Psoas muscle (tissue), 8 donors: ENCODE results near the gene PAX4. TPM values are rescaled to one million over a fixed set of nuclear protein-coding genes. Genes with fewer than 3 reads are reported as not detected.

Experiments
- ATAC-seq, 4 donors: fragments of 200-7000 bp; cut with Tn5 transposase; one replicate each; pipeline ENCODE4 v1.9.1; 2020; ENCODE audit warnings: moderate library complexity in 3 of 4, mild to moderate bottlenecking in 2 of 4
- DNase-seq, 2 donors: peaks; one replicate each; pipeline ENCODE4 v3.0.0-alpha.2; 2020
- H3K27ac ChIP-seq: fragments of 200-600 bp; one replicate; pipeline ENCODE4 v1.8.0; 2022
- H3K27me3 ChIP-seq, 3 donors: fragments of 200-600 bp in 1 of 3; one replicate each; pipeline versions ENCODE4 v1.6.1 to v1.8.0; 2013 to 2022; ENCODE audit warnings: low read length in 2 of 3, mild to moderate bottlenecking in 2 of 3, moderate library complexity in 1 of 3; ENCODE audit not compliant: insufficient read depth in 3 of 3
- H3K36me3 ChIP-seq, 2 donors: fragments of 200-600 bp in 1 of 2; one replicate each; pipeline versions ENCODE4 v1.6.1 to v1.8.0; 2013 to 2022; ENCODE audit warnings: low read depth in 1 of 2, mild to moderate bottlenecking in 1 of 2, moderate library complexity in 1 of 2; ENCODE audit not compliant: insufficient read depth in 1 of 2
- H3K4me1 ChIP-seq: fragments of 200-600 bp; one replicate; pipeline ENCODE4 v1.8.0; 2022
- H3K4me3 ChIP-seq: fragments of 200-600 bp; one replicate; pipeline ENCODE4 v1.8.0; 2022; ENCODE audit warnings: mild to moderate bottlenecking
- H3K9me3 ChIP-seq: fragments of 200-600 bp; one replicate; pipeline ENCODE4 v1.8.0; 2022
- WGBS, 3 donors: extraction: QIAGEN DNeasy Blood & Tissue Kit; methylation state at CpG; one replicate each; pipeline versions ENCODE4 v1.1.6 to v1.1.7; 2013; 5-methylcytosine and 5-hydroxymethylcytosine counted together
- intact Hi-C, 2 donors: fragments of 100-400 bp; cut with DNase I; formaldehyde crosslinking; loops; one replicate each; pipeline versions ENCODE4 v1.11.0 to v1.14.2; 2022
- polyA plus RNA-seq, 3 donors: library from polyadenylated mRNA; stranded (reverse); fragments of 200-250 nt; gene quantifications; one replicate each; pipeline ENCODE4 v1.2.3, GENCODE V29; 2013
- total RNA-seq, 4 donors: library from RNA; stranded (reverse); fragmentation: NEBNext Ultra II Directional in 2 of 4; extraction: Animal tissue kit (Norgen Biotek cat#: 25700) in 2 of 4; gene quantifications; one replicate each; pipeline versions ENCODE4 v1.2.1 to v1.2.4, GENCODE V29; 2021 to 2023
- TF ChIP-seq, protein P1 (sequence below): fragments of 200-600 bp; IDR thresholded peaks from one replicate; pipeline ENCODE4 v1.8.0; 2022; ENCODE audit warnings: antibody characterized with exemption
- donor health status: healthy with polysubstance abuse.
- donor health status: DM: no; HTN: no; CAD: no; lungs with moderate emphysema.
- donor health status: Bipolar disorder and iron deficiency.
- donor health status: healthy.
- donor health status: DM: yes; HTN: yes; CAD: no.
- donor health status: DM: no; HTN: no; CAD: no.
- donor health status: DM: no; HTN: no; CAD: no.
- donor health status: DM: yes; HTN: yes; CAD: no.

PAX4 gene
- total and polyA plus RNA-seq, 7 donors: not detected

DNA sequence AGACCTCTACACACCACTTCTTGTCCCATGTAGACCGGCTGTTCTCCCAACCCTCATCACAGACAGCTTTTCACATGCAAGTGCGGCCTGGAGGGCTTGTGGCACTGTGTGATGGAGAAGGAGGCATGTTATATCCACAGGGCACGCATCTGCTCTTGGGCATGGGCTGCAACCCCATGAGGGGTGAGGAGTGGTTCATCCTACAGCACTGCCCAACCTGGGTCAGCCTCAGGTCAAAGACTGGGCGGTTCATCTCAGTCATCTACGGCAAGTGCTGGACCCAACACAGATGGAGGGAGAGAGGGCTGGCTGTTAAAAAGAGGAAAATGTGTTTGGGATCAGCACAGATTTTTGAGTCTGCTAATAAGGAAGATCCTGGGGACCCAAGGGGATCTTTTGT lies 22.2 kb downstream of the PAX4 start:
- Histone ChIP-seq H3K4me1 (no peaks in the 10 kb centered on the region), H3K9me3 (no peaks in the 10 kb centered on the region), H3K27ac (no peak overlapping the region), H3K27me3 (no peaks in the 10 kb centered on the region), H3K4me3 (no peak overlapping the region), H3K36me3 (peaks cover 8 to 18% of the 10 kb centered on the region in 2 donors)
- intact Hi-C loops: no loop called here
- WGBS, 3 donors: 86 to 92% (median 89%) methylated on average over 5 of the region's 5 CpGs
- TF ChIP-seq, protein P1, sequence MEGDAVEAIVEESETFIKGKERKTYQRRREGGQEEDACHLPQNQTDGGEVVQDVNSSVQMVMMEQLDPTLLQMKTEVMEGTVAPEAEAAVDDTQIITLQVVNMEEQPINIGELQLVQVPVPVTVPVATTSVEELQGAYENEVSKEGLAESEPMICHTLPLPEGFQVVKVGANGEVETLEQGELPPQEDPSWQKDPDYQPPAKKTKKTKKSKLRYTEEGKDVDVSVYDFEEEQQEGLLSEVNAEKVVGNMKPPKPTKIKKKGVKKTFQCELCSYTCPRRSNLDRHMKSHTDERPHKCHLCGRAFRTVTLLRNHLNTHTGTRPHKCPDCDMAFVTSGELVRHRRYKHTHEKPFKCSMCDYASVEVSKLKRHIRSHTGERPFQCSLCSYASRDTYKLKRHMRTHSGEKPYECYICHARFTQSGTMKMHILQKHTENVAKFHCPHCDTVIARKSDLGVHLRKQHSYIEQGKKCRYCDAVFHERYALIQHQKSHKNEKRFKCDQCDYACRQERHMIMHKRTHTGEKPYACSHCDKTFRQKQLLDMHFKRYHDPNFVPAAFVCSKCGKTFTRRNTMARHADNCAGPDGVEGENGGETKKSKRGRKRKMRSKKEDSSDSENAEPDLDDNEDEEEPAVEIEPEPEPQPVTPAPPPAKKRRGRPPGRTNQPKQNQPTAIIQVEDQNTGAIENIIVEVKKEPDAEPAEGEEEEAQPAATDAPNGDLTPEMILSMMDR: no peak
- no peak for ATAC-seq
- no peak for DNase-seq

DNA sequence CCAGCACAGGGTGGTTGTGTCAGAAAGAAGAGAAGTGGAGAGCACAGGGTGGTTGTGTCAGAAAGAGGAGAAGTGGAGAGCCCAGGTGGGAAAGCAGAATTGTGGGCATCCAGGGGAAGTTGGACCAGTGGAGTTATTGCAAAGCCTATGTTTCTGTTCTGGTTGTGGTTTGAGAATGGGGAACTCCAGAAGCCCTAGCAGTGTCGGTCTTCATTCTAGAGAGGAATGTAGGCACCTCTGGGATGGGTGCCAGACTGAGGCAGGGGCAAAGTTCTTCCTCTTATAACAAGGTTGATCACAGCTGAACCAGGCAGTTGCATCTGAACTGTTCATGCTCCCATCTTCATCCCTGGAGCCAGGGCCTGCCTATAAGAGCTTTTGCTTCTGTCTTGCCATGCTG lies 23.5 kb downstream of the PAX4 start:
- WGBS, 3 donors: 76 to 84% (median 83%) methylated on average over 1 of the region's 1 CpG
- TF ChIP-seq, protein P1: no peak
- no peak for ATAC-seq
- no peaks in the 10 kb centered on the region for H3K9me3 ChIP-seq
- intact Hi-C loops: loop anchor here in 1 of 2 donors (5.0 kb wide), 1 partner anchor 53 kb away; no protein-coding TSS in a partner anchor
- H3K27me3 ChIP-seq: no peaks in the 10 kb centered on the region
- DNase-seq: no peak
- peaks cover 1% of the 10 kb centered on the region for H3K4me1 ChIP-seq
- no peak overlapping the region for H3K27ac ChIP-seq
- no peak overlapping the region for H3K4me3 ChIP-seq
- H3K36me3 ChIP-seq: peaks cover 10 to 30% of the 10 kb centered on the region in 2 donors

DNA sequence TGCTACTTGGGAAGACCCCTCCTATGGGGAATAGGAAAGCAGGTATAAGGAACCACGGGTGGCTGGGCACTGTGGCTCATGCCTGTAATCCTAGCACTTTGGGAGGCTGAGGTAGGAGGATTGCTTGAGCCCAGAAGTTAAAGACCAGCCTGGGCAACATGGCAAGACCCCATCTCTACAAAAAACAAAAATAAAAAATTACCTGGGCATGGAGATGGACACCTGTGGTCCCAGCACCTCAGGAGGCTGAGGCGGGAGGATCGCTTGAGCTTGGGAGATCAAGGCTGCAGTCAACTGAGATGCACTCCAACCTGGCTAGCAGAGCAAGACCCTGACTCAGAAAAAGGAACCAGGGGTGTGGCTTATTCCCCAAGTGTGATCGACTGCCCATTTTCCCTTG lies 25.4 kb downstream of the PAX4 start:
- DNase-seq (no peak), ATAC-seq (no peak)
- Histone ChIP-seq H3K4me1 (peaks cover 9% of the 10 kb centered on the region), H3K36me3 (peaks cover 10 to 31% of the 10 kb centered on the region in 2 donors), H3K27ac (no peak overlapping the region), H3K4me3 (no peak overlapping the region), H3K27me3 (no peaks in the 10 kb centered on the region), H3K9me3 (no peaks in the 10 kb centered on the region)
- TF ChIP-seq, protein P1: no peak
- WGBS, 3 donors: 74 to 76% (median 75%) methylated on average over 4 of the region's 4 CpGs
- intact Hi-C loops: loop anchor here in 1 of 2 donors (5.0 kb wide), 1 partner anchor 55 kb away; no protein-coding TSS in a partner anchor

DNA sequence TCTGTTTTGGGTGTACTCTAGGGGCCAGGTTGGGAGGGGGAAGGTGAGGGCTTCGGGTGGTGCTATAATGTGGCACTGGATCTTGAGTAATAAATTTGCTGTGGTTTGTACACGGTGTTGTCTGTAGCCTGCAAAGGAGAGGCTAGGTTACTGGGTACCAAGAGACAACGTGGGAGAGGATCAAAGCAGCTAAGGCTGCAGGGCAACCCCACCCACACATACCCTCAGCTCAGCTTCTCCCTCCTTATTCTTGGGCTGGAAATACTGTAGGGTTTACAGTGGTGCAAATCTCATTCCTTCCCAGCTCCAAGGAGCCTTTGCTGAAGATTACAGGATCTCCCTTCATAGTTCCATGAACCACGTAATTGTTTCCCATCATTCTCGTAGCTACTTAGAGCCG lies 26.4 kb downstream of the PAX4 start:
- TF ChIP-seq, protein P1: no peak
- H3K36me3 ChIP-seq: peaks cover 10 to 31% of the 10 kb centered on the region in 2 donors
- 79 to 87% (median 81%) methylated on average over 6 of the region's 6 CpGs for WGBS, 3 donors
- H3K27me3 ChIP-seq: no peaks in the 10 kb centered on the region
- no peak for DNase-seq
- H3K4me1 ChIP-seq: peaks cover 17% of the 10 kb centered on the region
- intact Hi-C loops: loop anchor here in 1 of 2 donors (5.0 kb wide), 1 partner anchor 56 kb away; no protein-coding TSS in a partner anchor
- H3K27ac ChIP-seq: no peak overlapping the region
- ATAC-seq: no peak
- H3K9me3 ChIP-seq: no peaks in the 10 kb centered on the region
- no peak overlapping the region for H3K4me3 ChIP-seq

DNA sequence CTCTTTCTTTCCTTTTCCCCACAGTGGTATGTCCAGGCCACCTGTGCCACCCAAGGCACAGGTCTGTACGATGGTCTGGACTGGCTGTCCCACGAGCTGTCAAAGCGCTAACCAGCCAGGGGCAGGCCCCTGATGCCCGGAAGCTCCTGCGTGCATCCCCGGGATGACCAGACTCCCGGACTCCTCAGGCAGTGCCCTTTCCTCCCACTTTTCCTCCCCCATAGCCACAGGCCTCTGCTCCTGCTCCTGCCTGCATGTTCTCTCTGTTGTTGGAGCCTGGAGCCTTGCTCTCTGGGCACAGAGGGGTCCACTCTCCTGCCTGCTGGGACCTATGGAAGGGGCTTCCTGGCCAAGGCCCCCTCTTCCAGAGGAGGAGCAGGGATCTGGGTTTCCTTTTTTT lies 26.8 kb downstream of the PAX4 start:
- intact Hi-C loops: loop anchor here in 1 of 2 donors (5.0 kb wide), 1 partner anchor 56 kb away; no protein-coding TSS in a partner anchor

More for the DNA sequence above, 26.8 kb downstream of the PAX4 start:
- H3K4me1 ChIP-seq: peaks cover 17% of the 10 kb centered on the region
- H3K27me3 ChIP-seq: no peaks in the 10 kb centered on the region
- ATAC-seq (no peak), DNase-seq (no peak)
- no peak overlapping the region for H3K27ac ChIP-seq
- WGBS, 3 donors: 92 to 97% (median 95%) methylated on average over 7 of the region's 7 CpGs
- H3K9me3 ChIP-seq: no peaks in the 10 kb centered on the region
- TF ChIP-seq, protein P1: no peak
- peaks cover 10 to 31% of the 10 kb centered on the region in 2 donors for H3K36me3 ChIP-seq
- no peak overlapping the region for H3K4me3 ChIP-seq
